ENCODE data around the gene HOXD11. TPM values are rescaled to one million over a fixed set of nuclear protein-coding genes. Genes with fewer than 3 reads are reported as not detected.
A peak's percentile ranks its signal among the peaks of the same experiment; 100 is the strongest.

Gene HOXD11
- total and polyA plus RNA-seq, 2 donors (not counting 3 experiments of a cell fraction or from before 2014, with no cell fraction given) = not detected

GRCh38 chr2:176150584-176151441, 43.7 kb downstream of the HOXD11 start:
- Histone ChIP-seq H3K9me3 (replicated peaks; ENCODE audit: control insufficient read depth, insufficient read depth, low read length) (no peaks in the 10 kb centered on the region), H3K36me3 (ENCODE audit: control insufficient read depth in 2 of 2, extremely low read depth in 1 of 2, insufficient read depth in 2 of 2, low read length in 2 of 2) (peaks cover 2 to 22% of the 10 kb centered on the region in 2 experiments), H4K20me1 (replicated peaks; ENCODE audit: control insufficient read depth, extremely low read depth, insufficient read depth, low read length) (no peaks in the 10 kb centered on the region), H2AFZ (ENCODE audit: low read depth, low read length) (no peak overlapping the region), H3K27ac (ENCODE audit: insufficient read depth, low read depth, low read length) (no peak overlapping the region), H3K4me1 (ENCODE audit: control insufficient read depth, extremely low read depth, insufficient read depth, low read length) (no peaks in the 10 kb centered on the region), H3K79me2 (ENCODE audit: control insufficient read depth, insufficient read depth, low read length) (peaks cover 32% of the 10 kb centered on the region), H3K4me3 (replicated peaks in 1 of 3; ENCODE audit: insufficient read depth in 1 of 3, low read depth in 1 of 3, low read length in 3 of 3) (no peak overlapping the region), H3K4me2 (ENCODE audit: insufficient read depth, low read length) (no peak overlapping the region), H3K27me3 (ENCODE audit: control insufficient read depth in 2 of 2, insufficient read depth in 2 of 2, low read length in 2 of 2) (no peaks in the 10 kb centered on the region), H3K9ac (replicated peaks; ENCODE audit: extremely low read depth, insufficient read depth, low read length) (no peak overlapping the region), H3K9me1 (replicated peaks; ENCODE audit: control insufficient read depth, extremely low read depth, insufficient read depth, low read length) (no peaks in the 10 kb centered on the region)
- no peak for FAIRE-seq
- POLR2A ChIA-PET = no interaction called here
- dilution Hi-C loops (cut with MboI; ENCODE audit: extremely low pct_ligation_motif_present, low sequenced_read_pairs) (no loop called here), intact Hi-C loops (cut with micrococcal nuclease) (no loop called here)
- no peak for DNase-seq (ENCODE audit: low read depth, low spot score)
- no peak for TF ChIP-seq EZH2 (IDR thresholded peaks at IDR 0.05; ENCODE audit: borderline replicate concordance, low read depth, low read length, severe bottlenecking)
- no peak for TF ChIP-seq POLR2AphosphoS5 (IDR thresholded peaks at IDR 0.05; ENCODE audit: insufficient read depth, low read depth, low read length)
- TF ChIP-seq GATA2 (IDR thresholded peaks at IDR 0.05; ENCODE audit: insufficient read depth, insufficient read length, low read depth, low read length) = no peak
- TF ChIP-seq MYC (IDR thresholded peaks at IDR 0.05; ENCODE audit: low read depth, low read length) = no peak
- TF ChIP-seq, protein P1, sequence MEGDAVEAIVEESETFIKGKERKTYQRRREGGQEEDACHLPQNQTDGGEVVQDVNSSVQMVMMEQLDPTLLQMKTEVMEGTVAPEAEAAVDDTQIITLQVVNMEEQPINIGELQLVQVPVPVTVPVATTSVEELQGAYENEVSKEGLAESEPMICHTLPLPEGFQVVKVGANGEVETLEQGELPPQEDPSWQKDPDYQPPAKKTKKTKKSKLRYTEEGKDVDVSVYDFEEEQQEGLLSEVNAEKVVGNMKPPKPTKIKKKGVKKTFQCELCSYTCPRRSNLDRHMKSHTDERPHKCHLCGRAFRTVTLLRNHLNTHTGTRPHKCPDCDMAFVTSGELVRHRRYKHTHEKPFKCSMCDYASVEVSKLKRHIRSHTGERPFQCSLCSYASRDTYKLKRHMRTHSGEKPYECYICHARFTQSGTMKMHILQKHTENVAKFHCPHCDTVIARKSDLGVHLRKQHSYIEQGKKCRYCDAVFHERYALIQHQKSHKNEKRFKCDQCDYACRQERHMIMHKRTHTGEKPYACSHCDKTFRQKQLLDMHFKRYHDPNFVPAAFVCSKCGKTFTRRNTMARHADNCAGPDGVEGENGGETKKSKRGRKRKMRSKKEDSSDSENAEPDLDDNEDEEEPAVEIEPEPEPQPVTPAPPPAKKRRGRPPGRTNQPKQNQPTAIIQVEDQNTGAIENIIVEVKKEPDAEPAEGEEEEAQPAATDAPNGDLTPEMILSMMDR (IDR thresholded peaks at IDR 0.05; ENCODE audit: extremely low read depth in 1 of 2, insufficient read depth in 1 of 2, low read depth in 1 of 2, low read length in 2 of 2) = no peak
- TF ChIP-seq JUN (IDR thresholded peaks at IDR 0.05; ENCODE audit: borderline replicate concordance, insufficient read depth, insufficient read length, low read depth) = no peak
- TF ChIP-seq POLR2A (IDR thresholded peaks at IDR 0.05; ENCODE audit: low read depth, low read length) = no peak
- TF ChIP-seq, protein P2, sequence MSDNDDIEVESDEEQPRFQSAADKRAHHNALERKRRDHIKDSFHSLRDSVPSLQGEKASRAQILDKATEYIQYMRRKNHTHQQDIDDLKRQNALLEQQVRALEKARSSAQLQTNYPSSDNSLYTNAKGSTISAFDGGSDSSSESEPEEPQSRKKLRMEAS (IDR thresholded peaks at IDR 0.05; ENCODE audit: insufficient read depth, insufficient read length) = no peak
- TF ChIP-seq FOS (IDR thresholded peaks at IDR 0.05; ENCODE audit: borderline replicate concordance, insufficient read depth, low read length) = no peak
- TSS peak; percentile 14 for BruUV-seq (replicated peaks)
- CTCF ChIA-PET = interaction anchor here (1.0 to 3.0 kb wide), 7 partner anchors 10 to 500 kb away, joined by 3 to 11 read pairs (median 4); no protein-coding TSS in a partner anchor

Data from endothelial cell of umbilical vein (primary cell).